Activated CD4-positive, alpha-beta T cell treated with anti-CD3 and anti-CD28 coated beads, Interleukin-10, Interleukin-2, amounts not matched to agents 100 ng/mL and 50 ng/mL, durations not matched to agents 16 hours and 8 hours (primary cell): ENCODE data around the gene SLC25A48.

Source experiments
- DNase-seq: peaks from one replicate; pipeline ENCODE4 v3.0.0-alpha.2; 2020

SLC25A48 gene

DNA sequence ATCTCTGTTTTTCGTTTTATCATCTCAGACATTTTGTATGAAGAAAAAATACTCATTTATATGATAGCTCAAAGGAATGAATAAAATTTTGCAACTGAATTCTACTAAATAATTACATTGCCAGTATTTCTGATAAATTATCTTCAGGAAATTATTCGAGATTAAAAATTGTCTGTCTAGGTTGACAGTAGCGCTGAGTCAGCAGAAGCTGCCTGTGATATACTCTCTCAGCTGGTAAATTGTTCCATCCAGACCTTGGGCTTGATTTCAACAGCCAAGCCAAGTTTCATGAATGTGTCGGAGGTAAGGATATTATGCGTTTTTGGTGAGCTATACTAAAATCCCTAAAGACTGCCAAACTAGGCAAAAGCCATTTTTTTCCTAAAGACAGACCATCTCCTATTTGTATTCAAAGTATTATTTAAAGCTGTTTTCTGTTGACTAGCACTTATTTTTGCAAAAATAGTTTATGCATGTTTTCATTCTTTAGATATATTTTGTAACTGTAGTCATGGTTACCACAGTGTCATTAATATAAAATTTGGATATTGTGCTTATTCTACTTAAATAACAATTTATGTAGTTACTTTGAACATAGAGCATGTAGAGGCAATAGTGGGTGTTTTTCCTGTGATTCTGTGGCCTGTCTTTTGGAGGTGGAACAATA lies 102.9 kb downstream of the SLC25A48 start:
- no peak for DNase-seq
